ENCODE results near the gene FBN2.
A peak's percentile ranks its signal among the peaks of the same experiment; 100 is the strongest.

FBN2 gene

GRCh38 chr5:128254789-128255188, 283.3 kb downstream of the FBN2 start:
- Histone ChIP-seq H3K27me3 (ENCODE audit: insufficient read depth, poor library complexity, severe bottlenecking) (no peaks in the 10 kb centered on the region), H3K4me3 (ENCODE audit: severe bottlenecking) (no peak overlapping the region), H3K36me3 (ENCODE audit: low read depth) (peaks cover 28% of the 10 kb centered on the region), H3K4me1 (ENCODE audit: insufficient read depth, poor library complexity, severe bottlenecking) (no peaks in the 10 kb centered on the region), H3K9me3 (ENCODE audit: severe bottlenecking) (no peaks in the 10 kb centered on the region), H3K27ac (ENCODE audit: poor library complexity, severe bottlenecking) (no peak overlapping the region)
- TF ChIP-seq CTCF (IDR thresholded peaks at IDR 0.05; ENCODE audit: poor library complexity, severe bottlenecking): no peak
- no peak for DNase-seq (ENCODE audit: low spot score)
- ATAC-seq (ENCODE audit: low read depth): no peak; the same call in 2 of the 3 replicates

- Histone ChIP-seq H3K9me3 (ENCODE audit: severe bottlenecking) (no peaks in the 10 kb centered on the region), H3K27me3 (ENCODE audit: insufficient read depth, poor library complexity, severe bottlenecking) (no peaks in the 10 kb centered on the region), H3K27ac (ENCODE audit: poor library complexity, severe bottlenecking) (no peak overlapping the region), H3K4me1 (ENCODE audit: insufficient read depth, poor library complexity, severe bottlenecking) (no peaks in the 10 kb centered on the region), H3K4me3 (ENCODE audit: severe bottlenecking) (no peak overlapping the region), H3K36me3 (ENCODE audit: low read depth) (peaks cover 21% of the 10 kb centered on the region)
- no peak for TF ChIP-seq CTCF (IDR thresholded peaks at IDR 0.05; ENCODE audit: poor library complexity, severe bottlenecking)
- peak; percentile 11; the same call in 1 of the 3 replicates for ATAC-seq (ENCODE audit: low read depth)
- no peak for DNase-seq (ENCODE audit: low spot score)
Measured at GRCh38 chr5:128253880-128254279, 284.2 kb downstream of the FBN2 start.

DNA sequence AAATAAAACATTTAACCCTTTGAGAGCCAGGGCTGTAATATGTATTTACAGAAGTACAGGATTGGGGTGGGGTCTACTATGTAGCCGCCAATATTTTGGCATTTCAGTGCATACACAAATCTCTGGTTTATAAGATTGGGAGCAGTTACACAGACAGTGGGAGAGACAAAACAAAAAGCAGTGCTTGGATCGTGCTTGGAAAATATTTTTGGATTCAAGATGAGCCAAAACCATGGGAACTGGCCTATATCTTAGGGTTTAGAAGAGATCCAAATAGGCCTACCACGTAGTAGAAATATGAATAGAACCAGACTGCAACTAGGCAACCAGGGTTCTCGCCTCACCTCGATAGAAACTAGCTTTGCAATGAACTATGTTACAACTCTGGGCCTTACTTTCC, 284.9 kb downstream of the FBN2 start:
- no peak for ATAC-seq (ENCODE audit: low read depth)
- no peak for DNase-seq (ENCODE audit: low spot score)
- Histone ChIP-seq H3K4me1 (ENCODE audit: insufficient read depth, poor library complexity, severe bottlenecking) (no peaks in the 10 kb centered on the region), H3K36me3 (ENCODE audit: low read depth) (peaks cover 14% of the 10 kb centered on the region), H3K9me3 (ENCODE audit: severe bottlenecking) (no peaks in the 10 kb centered on the region), H3K27me3 (ENCODE audit: insufficient read depth, poor library complexity, severe bottlenecking) (no peaks in the 10 kb centered on the region), H3K4me3 (ENCODE audit: severe bottlenecking) (no peak overlapping the region), H3K27ac (ENCODE audit: poor library complexity, severe bottlenecking) (no peak overlapping the region)
- no peak for TF ChIP-seq CTCF (IDR thresholded peaks at IDR 0.05; ENCODE audit: poor library complexity, severe bottlenecking)

- no peaks in the 10 kb centered on the region for H3K4me1 ChIP-seq (ENCODE audit: insufficient read depth, poor library complexity, severe bottlenecking)
- no peaks in the 10 kb centered on the region for H3K9me3 ChIP-seq (ENCODE audit: severe bottlenecking)
- H3K27me3 ChIP-seq (ENCODE audit: insufficient read depth, poor library complexity, severe bottlenecking): no peaks in the 10 kb centered on the region
- peaks cover 10% of the 10 kb centered on the region; the same call in 1 of the 2 replicates for H3K36me3 ChIP-seq (ENCODE audit: low read depth)
- ATAC-seq (ENCODE audit: low read depth): peak; percentile 56; the same call in 2 of the 3 replicates
- TF ChIP-seq CTCF (IDR thresholded peaks at IDR 0.05; ENCODE audit: poor library complexity, severe bottlenecking): no peak
- no peak overlapping the region for H3K27ac ChIP-seq (ENCODE audit: poor library complexity, severe bottlenecking)
- DNase-seq (ENCODE audit: low spot score): no peak
- H3K4me3 ChIP-seq (ENCODE audit: severe bottlenecking): no peak overlapping the region
Measured at GRCh38 chr5:128252756-128253155, 285.3 kb downstream of the FBN2 start.

DNA sequence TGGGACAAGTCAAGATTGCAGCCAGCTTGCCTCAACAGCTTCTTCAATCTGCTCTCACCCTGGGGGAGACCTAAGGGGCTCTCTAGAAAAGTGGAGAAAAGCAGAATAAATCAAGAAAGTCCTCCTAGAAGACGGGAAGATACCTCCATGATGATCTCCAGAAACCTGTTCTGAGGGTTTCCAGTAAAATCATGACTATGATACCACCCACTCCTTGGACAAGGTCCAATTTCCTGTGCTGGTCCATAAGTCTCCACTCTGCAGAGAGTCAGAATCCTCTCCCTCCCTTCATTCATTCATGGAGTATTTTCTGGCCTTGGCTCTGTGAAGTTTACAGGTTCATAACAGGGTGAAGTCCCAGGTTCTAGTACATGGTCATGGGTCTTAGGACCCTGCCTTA, 285.8 kb downstream of the FBN2 start:
- Histone ChIP-seq H3K27me3 (ENCODE audit: insufficient read depth, poor library complexity, severe bottlenecking) (peaks cover 5% of the 10 kb centered on the region), H3K36me3 (ENCODE audit: low read depth) (peaks cover 4% of the 10 kb centered on the region; the same call in 1 of the 2 replicates), H3K4me3 (ENCODE audit: severe bottlenecking) (no peak overlapping the region), H3K27ac (ENCODE audit: poor library complexity, severe bottlenecking) (no peak overlapping the region), H3K9me3 (ENCODE audit: severe bottlenecking) (no peaks in the 10 kb centered on the region), H3K4me1 (ENCODE audit: insufficient read depth, poor library complexity, severe bottlenecking) (no peaks in the 10 kb centered on the region)
- no peak for DNase-seq (ENCODE audit: low spot score)
- no peak for TF ChIP-seq CTCF (IDR thresholded peaks at IDR 0.05; ENCODE audit: poor library complexity, severe bottlenecking)
- ATAC-seq (ENCODE audit: low read depth): peak; percentile 6; the same call in 1 of the 3 replicates
